ENCODE measurements around the gene OPN1SW. TPM values are rescaled to one million over a fixed set of nuclear protein-coding genes. Genes with fewer than 3 reads are reported as not detected.

Gene OPN1SW
- total and polyA plus RNA-seq, 9 of the 15 experiments (the other 6 are each of a cell fraction or from before 2014, with no cell fraction given), result 0.84 to 1.0 TPM; not detected in 7

DNA sequence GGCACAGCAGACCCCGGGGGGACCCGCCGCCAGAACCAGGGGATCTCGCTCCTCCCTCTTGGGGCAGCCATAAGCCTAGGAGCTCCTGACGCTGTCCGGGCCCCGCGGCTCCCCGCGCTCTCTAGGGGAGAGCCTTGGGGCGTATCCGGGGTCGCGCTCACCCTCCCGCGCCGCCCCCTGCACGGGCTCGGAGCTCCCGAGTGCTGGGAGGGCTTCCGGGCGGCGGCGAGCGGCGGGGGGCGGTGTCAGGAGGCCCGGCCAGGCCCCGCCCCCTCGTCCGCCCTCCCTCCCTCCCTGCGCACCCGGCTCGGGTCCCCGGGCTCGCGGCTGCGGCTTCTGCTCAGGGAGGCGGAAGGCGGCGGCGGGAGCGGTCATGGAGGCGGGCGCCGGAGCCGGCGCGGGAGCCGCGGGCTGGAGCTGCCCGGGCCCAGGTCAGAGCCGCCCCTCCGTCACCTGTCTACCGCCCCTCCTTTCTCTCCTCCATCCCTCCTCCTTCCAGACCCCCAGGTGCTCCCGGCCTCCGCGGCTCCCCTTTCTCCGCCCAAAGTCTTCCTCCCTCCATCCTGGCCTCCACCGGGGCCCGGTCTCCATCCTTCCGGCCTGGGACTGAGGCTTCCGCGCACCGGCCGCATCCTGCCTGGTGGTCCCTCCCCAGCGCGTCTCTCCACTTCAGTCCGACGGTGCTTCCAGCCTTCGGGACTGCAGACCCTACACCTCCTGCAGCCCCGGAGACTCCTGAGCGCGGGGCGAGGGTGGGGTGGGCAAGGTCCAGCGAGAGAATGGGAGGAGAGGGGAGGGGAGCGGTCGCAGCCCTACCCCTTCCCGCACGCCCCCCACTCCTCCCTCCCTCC is 15.8 kb upstream of the OPN1SW start, which contains the start of gene CCDC136 (continued):
- TF ChIP-seq, protein P1, sequence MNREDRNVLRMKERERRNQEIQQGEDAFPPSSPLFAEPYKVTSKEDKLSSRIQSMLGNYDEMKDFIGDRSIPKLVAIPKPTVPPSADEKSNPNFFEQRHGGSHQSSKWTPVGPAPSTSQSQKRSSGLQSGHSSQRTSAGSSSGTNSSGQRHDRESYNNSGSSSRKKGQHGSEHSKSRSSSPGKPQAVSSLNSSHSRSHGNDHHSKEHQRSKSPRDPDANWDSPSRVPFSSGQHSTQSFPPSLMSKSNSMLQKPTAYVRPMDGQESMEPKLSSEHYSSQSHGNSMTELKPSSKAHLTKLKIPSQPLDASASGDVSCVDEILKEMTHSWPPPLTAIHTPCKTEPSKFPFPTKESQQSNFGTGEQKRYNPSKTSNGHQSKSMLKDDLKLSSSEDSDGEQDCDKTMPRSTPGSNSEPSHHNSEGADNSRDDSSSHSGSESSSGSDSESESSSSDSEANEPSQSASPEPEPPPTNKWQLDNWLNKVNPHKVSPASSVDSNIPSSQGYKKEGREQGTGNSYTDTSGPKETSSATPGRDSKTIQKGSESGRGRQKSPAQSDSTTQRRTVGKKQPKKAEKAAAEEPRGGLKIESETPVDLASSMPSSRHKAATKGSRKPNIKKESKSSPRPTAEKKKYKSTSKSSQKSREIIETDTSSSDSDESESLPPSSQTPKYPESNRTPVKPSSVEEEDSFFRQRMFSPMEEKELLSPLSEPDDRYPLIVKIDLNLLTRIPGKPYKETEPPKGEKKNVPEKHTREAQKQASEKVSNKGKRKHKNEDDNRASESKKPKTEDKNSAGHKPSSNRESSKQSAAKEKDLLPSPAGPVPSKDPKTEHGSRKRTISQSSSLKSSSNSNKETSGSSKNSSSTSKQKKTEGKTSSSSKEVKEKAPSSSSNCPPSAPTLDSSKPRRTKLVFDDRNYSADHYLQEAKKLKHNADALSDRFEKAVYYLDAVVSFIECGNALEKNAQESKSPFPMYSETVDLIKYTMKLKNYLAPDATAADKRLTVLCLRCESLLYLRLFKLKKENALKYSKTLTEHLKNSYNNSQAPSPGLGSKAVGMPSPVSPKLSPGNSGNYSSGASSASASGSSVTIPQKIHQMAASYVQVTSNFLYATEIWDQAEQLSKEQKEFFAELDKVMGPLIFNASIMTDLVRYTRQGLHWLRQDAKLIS (CRISPR knock-in tag; IDR thresholded peaks at IDR 0.05), result no peak; the same call in 1 of the 2 replicates
- TF ChIP-seq, protein P2, sequence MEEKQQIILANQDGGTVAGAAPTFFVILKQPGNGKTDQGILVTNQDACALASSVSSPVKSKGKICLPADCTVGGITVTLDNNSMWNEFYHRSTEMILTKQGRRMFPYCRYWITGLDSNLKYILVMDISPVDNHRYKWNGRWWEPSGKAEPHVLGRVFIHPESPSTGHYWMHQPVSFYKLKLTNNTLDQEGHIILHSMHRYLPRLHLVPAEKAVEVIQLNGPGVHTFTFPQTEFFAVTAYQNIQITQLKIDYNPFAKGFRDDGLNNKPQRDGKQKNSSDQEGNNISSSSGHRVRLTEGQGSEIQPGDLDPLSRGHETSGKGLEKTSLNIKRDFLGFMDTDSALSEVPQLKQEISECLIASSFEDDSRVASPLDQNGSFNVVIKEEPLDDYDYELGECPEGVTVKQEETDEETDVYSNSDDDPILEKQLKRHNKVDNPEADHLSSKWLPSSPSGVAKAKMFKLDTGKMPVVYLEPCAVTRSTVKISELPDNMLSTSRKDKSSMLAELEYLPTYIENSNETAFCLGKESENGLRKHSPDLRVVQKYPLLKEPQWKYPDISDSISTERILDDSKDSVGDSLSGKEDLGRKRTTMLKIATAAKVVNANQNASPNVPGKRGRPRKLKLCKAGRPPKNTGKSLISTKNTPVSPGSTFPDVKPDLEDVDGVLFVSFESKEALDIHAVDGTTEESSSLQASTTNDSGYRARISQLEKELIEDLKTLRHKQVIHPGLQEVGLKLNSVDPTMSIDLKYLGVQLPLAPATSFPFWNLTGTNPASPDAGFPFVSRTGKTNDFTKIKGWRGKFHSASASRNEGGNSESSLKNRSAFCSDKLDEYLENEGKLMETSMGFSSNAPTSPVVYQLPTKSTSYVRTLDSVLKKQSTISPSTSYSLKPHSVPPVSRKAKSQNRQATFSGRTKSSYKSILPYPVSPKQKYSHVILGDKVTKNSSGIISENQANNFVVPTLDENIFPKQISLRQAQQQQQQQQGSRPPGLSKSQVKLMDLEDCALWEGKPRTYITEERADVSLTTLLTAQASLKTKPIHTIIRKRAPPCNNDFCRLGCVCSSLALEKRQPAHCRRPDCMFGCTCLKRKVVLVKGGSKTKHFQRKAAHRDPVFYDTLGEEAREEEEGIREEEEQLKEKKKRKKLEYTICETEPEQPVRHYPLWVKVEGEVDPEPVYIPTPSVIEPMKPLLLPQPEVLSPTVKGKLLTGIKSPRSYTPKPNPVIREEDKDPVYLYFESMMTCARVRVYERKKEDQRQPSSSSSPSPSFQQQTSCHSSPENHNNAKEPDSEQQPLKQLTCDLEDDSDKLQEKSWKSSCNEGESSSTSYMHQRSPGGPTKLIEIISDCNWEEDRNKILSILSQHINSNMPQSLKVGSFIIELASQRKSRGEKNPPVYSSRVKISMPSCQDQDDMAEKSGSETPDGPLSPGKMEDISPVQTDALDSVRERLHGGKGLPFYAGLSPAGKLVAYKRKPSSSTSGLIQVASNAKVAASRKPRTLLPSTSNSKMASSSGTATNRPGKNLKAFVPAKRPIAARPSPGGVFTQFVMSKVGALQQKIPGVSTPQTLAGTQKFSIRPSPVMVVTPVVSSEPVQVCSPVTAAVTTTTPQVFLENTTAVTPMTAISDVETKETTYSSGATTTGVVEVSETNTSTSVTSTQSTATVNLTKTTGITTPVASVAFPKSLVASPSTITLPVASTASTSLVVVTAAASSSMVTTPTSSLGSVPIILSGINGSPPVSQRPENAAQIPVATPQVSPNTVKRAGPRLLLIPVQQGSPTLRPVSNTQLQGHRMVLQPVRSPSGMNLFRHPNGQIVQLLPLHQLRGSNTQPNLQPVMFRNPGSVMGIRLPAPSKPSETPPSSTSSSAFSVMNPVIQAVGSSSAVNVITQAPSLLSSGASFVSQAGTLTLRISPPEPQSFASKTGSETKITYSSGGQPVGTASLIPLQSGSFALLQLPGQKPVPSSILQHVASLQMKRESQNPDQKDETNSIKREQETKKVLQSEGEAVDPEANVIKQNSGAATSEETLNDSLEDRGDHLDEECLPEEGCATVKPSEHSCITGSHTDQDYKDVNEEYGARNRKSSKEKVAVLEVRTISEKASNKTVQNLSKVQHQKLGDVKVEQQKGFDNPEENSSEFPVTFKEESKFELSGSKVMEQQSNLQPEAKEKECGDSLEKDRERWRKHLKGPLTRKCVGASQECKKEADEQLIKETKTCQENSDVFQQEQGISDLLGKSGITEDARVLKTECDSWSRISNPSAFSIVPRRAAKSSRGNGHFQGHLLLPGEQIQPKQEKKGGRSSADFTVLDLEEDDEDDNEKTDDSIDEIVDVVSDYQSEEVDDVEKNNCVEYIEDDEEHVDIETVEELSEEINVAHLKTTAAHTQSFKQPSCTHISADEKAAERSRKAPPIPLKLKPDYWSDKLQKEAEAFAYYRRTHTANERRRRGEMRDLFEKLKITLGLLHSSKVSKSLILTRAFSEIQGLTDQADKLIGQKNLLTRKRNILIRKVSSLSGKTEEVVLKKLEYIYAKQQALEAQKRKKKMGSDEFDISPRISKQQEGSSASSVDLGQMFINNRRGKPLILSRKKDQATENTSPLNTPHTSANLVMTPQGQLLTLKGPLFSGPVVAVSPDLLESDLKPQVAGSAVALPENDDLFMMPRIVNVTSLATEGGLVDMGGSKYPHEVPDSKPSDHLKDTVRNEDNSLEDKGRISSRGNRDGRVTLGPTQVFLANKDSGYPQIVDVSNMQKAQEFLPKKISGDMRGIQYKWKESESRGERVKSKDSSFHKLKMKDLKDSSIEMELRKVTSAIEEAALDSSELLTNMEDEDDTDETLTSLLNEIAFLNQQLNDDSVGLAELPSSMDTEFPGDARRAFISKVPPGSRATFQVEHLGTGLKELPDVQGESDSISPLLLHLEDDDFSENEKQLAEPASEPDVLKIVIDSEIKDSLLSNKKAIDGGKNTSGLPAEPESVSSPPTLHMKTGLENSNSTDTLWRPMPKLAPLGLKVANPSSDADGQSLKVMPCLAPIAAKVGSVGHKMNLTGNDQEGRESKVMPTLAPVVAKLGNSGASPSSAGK (IDR thresholded peaks at IDR 0.05), result no peak
- TF ChIP-seq DNMT1 (IDR thresholded peaks at IDR 0.05) (no peak), NFIX (CRISPR knock-in tag; IDR thresholded peaks at IDR 0.05; ENCODE audit: low read depth) (no peak), RBM17 (IDR thresholded peaks at IDR 0.05; ENCODE audit: borderline replicate concordance, low read depth, low read length) (no peak), FOXM1 (IDR thresholded peaks at IDR 0.05; ENCODE audit: low read depth) (no peak), FOXM1 (CRISPR knock-in tag; IDR thresholded peaks at IDR 0.05; ENCODE audit: low read depth) (no peak)

Measured in K562 (cell line).